GM18867 (cell line): Measurements from ENCODE around the gene EIPR1.
"Not testable (repeated sequence)": the region's sequence is repeated elsewhere in the genome, so short reads cannot be mapped to it uniquely, and the experiment has no call there.

Source experiments
- ATAC-seq: cut with Tn5 transposase; IDR thresholded peaks from one replicate; pipeline ENCODE4 v1.9.1; 2021; ENCODE audit warnings: mild to moderate bottlenecking, moderate library complexity; ENCODE audit not compliant: unreplicated experiment

Gene EIPR1

GRCh38 chr2:3361518-3362389 is 15.9 kb downstream of the EIPR1 start:
- no peak for ATAC-seq

- no peak for ATAC-seq
Measured at GRCh38 chr2:3357926-3358325, 19.7 kb downstream of the EIPR1 start.

- not testable (repeated sequence) for ATAC-seq
Measured at GRCh38 chr2:3357446-3357845, 20.2 kb downstream of the EIPR1 start.

DNA sequence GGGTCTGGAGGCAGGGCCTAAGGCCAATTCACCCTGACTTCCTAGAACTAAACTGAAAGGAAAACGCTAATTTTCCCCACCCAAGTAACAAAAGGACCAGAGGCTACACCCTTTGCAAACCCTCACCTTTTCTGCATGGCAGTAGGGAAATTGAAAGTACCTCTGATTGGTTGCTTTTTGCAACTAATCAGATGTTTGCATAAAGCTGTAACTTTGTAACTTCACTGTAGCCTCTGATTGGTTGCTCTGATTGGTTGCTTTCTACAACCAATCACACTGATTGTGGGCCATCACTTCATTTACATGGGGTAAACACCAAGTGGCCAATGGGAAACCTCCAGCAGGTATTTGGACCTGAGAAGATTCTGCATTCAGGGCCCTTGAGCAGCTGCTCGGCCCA is 20.8 kb downstream of the EIPR1 start:
- no peak for ATAC-seq

DNA sequence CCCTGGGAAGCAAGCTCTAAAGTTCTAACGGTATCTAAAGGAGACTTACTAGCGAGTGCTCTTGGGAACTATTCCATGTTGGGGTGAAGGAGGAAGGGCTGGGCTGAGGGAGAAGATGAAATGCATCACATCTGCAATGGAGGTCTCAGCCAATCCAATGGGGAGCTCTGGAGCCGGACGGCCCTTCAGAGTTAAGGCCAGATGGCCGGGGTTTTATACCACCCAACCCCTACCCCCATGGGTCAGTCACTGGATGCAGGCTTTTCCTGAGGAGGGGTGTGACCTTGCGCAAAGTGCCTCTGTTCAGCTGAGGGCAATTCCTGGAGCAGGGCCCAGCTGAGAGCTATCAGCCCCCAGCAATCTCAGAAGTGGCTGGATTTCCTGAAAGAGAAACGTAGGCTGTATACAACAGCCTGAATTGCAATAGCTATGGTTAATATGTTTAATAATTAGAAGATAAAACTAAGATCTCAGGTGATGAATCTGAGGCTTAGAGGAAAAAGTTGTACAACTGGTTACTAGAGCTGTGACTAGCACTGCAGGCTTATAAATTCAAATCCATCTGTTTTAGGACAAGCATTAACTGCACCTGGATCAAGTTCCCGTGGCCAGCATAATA is 21.6 kb downstream of the EIPR1 start:
- ATAC-seq: no peak

- no peak for ATAC-seq
Measured at GRCh38 chr2:3354986-3355385, 22.6 kb downstream of the EIPR1 start.

GRCh38 chr2:3349211-3349693 is 28.4 kb downstream of the EIPR1 start:
- ATAC-seq: no peak

GRCh38 chr2:3348767-3349166 is 28.9 kb downstream of the EIPR1 start:
- ATAC-seq: no peak

DNA sequence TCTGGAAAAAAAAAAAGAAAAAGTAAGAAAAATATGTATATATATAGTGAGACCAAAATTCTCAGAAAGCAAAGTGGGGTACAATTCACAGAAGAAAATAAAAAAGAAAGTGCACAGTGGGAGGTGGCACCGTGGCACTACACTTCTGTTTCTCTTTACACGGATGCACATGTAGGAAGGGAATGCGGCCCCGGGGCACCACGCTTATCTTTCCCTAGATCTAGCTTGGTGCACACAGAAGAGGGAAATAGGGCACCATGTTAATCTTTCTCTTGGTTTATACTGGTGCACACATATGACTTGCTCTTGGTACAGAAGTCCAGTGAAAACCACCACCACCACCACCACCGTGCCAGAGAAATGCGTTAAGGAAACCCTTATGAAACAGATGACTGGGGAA is 32.0 kb downstream of the EIPR1 start:
- ATAC-seq: no peak

DNA sequence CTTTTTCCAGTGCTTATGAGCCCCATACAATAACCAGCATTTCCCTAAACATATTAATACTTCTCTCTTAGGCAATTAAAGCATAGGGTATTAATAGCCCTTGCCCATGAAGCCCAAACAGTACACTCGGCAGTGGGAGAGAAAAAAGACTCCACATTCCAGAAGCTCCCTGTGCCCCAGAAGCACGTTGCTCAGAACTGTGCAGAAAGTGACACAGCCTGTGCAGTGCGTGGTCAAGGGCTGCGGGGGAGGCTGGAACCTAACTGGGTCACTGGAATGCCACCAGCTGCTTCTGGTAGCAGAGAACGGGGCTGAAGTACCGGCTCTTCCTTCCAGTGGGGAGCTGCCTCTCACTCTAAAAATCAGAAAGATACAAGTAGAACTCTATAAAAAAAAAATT is 32.7 kb downstream of the EIPR1 start:
- ATAC-seq: no peak

GRCh38 chr2:3343012-3343411 is 34.6 kb downstream of the EIPR1 start:
- no peak for ATAC-seq

DNA sequence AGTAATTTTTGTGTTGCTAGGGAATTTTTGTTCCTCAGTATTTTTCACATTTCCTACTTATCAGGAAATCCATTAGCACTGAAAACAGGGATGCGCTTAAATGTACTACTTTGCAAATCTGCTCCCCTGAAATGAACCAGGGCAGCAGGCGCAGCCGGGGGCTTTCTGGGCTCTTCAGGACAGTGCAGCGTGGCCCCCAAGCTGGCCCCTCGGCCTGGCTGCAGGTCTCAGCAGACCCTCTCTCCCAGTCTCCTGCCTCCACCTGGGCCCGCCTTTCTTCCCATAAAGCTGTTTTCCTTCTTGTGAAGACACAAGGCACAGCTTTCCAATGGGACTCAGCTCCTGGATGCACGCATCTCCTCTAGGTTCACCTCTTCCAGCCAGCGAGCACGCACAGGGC is 35.3 kb downstream of the EIPR1 start:
- no peak for ATAC-seq

GRCh38 chr2:3341336-3341735 is 36.3 kb downstream of the EIPR1 start:
- ATAC-seq: no peak

- ATAC-seq: no peak
Measured at GRCh38 chr2:3340144-3340543, 37.5 kb downstream of the EIPR1 start.

DNA sequence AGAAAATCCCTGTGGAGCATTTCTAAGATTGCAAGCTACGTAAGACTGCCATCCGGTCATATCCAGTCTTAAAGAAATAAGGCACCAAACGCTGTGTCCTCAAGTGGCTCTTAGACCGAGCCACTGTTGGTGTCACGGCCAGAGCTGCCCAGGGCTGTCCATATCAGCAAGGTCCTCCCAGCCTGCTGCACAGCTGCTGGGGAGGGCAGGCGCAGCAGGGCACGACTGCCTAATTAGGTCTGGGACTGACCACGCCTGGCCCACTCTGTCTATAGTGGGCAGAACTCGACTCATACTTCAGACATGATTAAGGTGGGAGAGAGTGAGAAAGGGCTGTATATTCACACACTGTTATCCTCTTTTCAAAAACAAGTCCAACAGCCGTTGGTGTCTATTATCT is 39.3 kb downstream of the EIPR1 start:
- ATAC-seq: no peak

- no peak for ATAC-seq
Measured at GRCh38 chr2:3336844-3337243, 40.8 kb downstream of the EIPR1 start.

DNA sequence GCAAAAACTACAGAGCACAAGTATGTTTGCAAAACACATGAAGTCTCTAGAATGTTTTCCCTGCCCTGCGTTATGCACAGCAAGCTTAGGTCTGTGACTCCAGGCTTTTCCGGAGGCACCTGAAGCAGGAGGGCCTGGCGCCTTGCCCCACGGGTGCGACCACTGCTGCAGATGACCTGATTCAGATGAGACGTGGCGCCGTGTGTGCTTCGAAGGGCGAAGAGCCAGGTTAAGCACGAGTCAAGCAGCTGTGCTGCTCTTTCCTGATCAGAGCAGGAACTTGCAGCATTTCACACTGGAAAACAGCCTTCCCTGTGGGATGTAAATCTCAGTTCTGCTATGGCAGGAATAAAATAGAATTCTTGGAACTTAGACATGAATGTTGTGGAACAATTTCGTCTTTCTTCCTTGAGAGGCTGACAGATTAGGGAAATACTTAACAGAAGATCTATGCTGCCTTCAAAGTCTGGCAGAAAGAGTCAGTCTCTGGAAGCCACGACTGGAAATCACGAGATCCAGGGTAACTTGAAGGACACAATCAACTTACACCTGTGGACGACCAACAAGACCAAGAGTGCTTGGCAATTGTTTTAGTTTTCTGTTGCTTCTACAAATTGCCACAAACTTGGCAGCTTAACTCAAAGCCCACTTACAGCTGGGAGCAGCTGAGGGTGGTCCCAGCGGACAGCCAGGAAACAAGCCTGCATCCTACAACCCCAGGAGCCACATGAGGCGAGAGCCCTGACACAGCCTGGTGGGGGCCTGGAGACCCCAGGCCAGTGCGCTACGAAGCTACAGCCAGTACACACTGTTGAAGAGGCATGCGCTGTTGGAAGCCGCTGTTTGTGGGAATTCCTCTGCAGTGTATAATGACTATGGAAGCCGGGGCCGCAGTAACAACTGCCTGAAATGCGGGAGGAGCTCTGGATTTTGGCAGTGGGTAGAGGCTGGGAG is 42.9 kb downstream of the EIPR1 start:
- no peak for ATAC-seq

- no peak for ATAC-seq
Measured at GRCh38 chr2:3332133-3332532, 45.5 kb downstream of the EIPR1 start.

GRCh38 chr2:3329491-3329890 is 48.1 kb downstream of the EIPR1 start:
- no peak for ATAC-seq

- no peak for ATAC-seq
Measured at GRCh38 chr2:3326871-3327270, 50.7 kb downstream of the EIPR1 start.

GRCh38 chr2:3326182-3326537 is 51.5 kb downstream of the EIPR1 start:
- no peak for ATAC-seq
